IPS-18c (cell line): ENCODE measurements around the gene STUB1.

Source experiments
- H3K4me3 ChIP-seq: 2 replicates; pipeline ENCODE4 v1.7.0; 2013; ENCODE audit warnings: low read depth, mild to moderate bottlenecking, low read length, moderate library complexity; ENCODE audit not compliant: insufficient read depth
- H3K9me3 ChIP-seq: one replicate; pipeline ENCODE4 v1.6.1; 2013; ENCODE audit warnings: mild to moderate bottlenecking, low read length, moderate library complexity; ENCODE audit not compliant: control insufficient read depth, insufficient read depth

Gene STUB1

GRCh38 chr16:732332-732731 lies 52.1 kb downstream of the STUB1 start:
- Histone ChIP-seq H3K9me3 (no peaks in the 10 kb centered on the region), H3K4me3 (no peak overlapping the region)
